GM03348 (cell line): ENCODE data around the gene ACOT7.
A peak's percentile ranks its signal among the peaks of the same experiment; 100 is the strongest.

Experiments used
- DNase-seq: peaks from one replicate; pipeline ENCODE4 v3.0.0; 2012; ENCODE audit warnings: low spot score

The ACOT7 gene

DNA sequence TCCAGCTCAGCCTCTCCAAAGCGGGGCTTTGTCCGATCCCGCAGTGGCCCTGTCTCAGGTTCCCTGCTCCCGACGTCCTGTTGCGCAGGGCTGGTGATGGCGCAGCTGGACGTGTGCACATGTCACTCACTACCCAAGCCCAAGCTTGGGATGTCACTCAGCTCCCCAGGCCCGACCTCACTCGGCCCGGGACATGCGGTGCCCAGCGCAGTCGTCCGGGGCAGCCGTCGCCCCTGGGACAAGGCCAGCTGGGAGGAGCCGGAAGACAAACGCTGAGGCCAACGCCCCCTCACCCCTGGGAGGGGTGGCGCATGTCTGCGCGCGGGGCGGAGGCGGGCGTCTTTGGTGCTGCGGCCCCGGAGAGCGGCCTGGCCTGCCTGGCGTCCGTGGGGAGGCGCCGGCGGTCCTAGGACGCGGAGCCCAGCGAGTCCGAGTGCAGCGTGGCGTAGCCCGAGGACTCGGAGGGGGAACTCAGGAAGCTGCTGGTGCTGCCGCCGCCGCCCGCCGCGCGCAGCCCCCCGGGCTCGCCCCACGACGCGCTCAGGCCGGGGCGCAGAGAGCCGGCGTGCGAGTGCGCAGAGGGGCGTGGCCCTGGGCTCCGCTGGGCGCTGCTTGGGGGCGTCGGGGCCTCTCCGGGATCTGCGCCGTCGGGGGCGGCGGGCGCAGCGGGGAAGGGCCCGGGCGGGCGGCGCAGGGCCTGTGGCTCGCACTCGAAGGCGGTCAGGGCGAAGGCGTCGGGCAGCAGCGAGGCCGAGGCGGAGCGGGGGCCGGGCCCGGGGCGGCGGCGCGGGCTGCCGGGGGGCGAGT lies 144.4 kb downstream of the ACOT7 start:
- DNase-seq = peak; percentile 12

- DNase-seq = no peak
Measured at GRCh38 chr1:6248161-6248776, 145.3 kb downstream of the ACOT7 start.

- no peak for DNase-seq
Measured at GRCh38 chr1:6247651-6248050, 145.9 kb downstream of the ACOT7 start.

DNA sequence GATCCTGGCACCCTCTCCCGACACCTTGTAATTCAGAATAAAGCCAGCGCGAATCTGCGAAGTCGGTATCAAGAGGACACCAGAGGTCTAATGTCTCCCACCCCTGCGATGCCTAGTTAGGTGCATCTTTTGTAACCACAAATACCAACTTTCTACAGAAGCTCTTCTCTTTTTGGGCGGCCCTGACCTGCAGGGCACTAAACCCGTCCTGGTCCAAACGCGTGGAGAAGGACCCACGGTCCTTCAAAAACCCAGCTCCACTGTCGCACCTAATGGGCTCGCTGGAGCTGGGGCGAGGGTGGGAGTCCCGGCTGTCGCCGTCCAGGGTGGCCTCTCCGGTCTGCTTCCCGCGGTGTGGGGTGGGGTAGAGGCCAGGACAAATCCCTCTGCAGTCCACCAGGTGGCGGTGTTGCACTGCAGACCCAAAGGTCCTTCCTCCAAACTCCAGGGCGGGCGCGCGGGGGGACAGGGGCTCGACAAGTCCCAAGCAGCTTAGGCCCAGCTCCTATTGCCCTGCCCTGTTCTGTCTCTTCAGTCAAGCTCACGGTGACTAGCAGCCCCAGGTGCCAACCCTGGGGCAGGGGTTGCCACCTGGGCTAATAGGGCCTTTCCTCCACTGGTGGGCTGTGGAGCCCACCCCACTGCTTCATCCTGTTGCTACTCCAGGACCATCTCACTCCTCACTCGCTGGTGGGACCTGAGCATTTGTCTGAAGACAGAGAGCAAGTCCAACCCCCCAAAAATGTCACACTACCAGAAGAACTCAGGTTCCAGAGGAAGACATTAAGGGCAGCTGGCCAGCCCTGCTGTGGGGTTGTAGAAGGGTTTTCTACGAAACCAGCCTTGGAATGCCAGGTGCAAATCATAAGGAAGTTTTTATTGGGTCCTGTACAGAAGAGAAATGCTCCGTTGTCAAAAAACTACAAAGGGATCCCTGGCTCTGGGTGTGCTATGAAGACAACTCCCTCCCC lies 146.8 kb downstream of the ACOT7 start:
- peak; percentile 90 for DNase-seq

DNA sequence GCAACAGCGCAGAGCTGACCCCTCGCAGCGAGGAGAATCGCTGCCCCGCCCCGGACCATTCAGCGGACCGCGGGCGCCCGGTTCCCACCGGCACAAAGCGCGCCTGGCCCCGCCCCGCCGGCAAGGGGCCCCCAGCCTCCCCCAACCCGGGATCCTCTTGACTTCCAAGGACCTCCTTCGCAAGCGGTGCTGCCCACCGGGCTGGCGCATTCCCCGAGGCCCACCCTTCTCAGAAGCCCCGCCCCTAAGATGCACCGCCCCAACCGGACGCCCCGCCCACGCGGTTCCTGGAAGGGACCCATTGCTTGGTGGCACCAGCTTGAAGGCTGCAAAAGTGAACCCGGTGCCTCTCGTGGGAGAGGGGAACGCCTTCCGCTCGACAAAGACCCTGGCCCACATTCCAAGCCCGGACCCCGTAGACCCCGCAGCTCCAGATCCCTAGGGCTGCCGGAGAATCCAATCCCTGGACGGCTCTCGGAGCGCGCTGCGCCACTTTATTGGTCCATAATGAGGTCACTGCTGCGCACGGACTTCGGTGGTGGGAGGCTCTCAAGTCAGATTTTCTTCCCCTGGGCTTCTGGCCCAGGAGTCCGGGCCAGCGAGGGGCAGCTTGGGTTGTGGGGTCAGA lies 147.6 kb downstream of the ACOT7 start:
- DNase-seq = peak; percentile 45

GRCh38 chr1:6245086-6245868 lies 148.3 kb downstream of the ACOT7 start:
- DNase-seq = peak; percentile 94

DNA sequence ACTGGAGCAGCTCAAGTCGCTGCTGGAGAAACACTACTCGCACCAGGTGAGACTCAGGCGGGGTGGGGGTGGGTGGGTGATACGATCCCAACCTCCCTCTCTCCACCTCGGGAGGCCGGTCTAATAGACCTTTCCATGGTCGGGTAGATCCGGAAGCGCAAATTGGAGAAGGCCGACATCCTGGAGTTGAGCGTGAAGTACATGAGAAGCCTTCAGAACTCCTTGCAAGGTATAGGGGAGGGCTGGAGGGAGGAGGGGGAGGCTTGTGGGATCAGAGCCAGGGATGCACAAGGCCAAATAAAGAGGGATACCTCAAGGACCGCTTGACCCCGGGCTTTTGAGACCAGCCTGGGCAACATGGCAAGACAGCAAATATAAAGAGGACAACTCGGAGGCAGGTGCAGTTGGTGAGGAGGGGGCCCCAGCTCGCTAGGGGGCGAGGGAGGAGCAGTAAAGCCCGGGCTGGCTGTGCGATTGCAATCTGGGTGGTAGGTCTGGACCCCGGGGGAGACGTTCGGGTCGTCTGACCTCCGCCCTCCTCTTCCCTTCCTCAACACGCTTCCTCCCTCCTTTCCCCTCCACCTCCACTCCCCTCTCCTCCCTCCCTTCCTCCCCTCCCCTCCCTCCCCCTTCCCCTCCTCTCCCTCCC lies 149.0 kb downstream of the ACOT7 start:
- no peak for DNase-seq

DNA sequence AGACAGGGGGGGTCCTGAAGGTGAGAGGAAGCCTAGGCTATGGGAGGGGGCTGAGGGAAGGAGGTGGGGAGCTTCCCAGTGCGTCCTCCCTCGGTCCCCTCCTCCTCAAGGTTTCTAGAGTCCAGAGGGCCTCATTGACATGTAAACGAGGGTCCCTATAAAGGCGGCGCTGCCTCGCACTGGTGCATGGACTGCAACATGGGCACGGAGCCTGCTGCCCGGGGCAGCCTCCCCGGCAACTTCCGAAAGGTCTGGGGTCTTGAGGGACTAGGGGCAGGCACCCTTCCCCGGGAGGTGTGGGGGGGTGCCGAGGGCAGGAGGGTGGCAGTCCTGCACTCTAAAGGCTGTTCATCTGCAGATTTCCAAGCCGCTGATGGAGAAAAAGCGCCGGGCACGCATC lies 149.6 kb downstream of the ACOT7 start, which contains the start of gene HES3:
HES3 (plus strand) TSS at position 187 of the 400 bp plus-strand sequence; CDS start at position 374, 187 bp downstream.
- no peak for DNase-seq

DNA sequence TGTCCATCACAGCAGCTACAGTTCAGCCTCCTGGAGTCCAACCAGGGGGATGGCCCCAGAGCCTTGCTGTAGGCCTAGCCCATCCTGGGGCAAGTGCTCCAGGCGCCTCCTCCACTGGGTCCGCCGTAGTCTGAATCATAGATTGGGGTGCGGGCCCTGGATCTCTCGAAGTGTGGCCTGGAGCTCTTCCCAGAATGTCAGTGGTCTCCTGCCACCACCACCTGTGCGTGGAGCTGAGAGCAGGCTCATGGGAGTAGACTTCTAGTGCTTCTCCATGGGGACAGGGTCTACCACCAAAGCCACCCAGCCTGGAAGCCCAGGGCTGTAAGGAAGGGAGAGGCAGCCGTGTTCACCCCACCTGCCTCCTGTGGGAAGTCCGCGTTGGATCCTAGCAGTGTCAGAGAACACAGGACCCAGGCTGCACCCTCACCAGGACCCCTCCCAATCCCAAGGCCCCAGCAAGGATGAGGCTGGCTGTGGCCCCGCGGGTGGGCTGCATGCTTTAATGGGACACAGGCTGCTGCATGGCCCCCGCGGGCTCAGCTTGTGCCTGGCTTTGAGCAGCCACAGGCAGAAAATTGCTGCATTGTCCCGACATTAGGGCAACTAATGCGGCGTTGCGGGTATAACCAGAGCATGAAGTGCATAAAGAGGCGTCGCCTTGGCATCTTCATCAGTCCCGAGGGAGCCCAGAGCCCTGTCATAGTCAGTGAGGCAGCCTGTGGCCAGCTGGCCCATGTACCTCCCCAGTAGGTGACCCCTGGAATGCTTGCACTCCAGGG lies 150.3 kb downstream of the ACOT7 start:
- no peak for DNase-seq

DNA sequence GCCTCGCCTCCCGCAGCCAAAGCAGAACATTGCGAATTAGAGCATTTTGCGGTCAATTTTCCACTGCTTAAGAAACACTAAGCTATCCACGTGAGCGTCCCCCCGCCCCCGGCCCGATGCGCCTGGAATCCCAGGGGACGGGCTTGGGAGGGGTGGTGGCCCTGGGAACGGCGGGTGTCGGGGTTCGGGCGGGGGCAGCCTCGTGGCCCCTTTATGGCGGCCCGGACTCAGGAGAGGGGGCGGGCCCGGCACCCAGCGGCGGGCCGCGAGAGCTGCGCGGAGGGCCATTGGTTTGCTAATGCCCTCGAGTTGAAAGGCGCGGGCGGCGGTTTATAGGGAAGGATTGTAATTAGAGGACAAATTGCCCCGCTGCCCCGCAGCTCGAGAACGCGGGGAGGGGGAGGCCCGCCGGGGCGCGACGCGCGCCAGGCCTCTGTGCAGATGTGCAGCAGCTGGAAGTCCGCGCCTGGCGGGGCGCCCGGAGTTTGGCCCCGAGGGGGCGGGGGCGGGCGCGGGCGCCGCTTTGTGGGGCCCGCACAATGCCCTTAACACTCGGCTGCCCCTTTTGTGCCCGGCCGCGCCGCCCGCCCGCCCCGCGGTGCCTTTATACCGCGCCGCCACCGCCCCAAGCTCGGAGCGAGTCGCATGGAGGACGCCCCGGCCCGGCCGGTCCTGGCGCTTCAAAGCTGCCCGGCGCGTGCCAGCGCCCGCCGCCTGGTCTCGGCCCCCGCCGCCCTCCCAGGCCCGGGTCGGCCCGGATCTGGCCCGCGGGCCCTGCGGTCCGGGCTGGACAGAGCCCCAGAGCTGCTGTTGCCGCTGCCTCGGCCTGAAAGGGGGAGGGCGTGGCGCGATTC lies 151.5 kb downstream of the ACOT7 start:
- DNase-seq = peak; percentile 53

- no peak for DNase-seq
Measured at GRCh38 chr1:6241107-6241886, 152.3 kb downstream of the ACOT7 start.

GRCh38 chr1:6239950-6240768 lies 153.4 kb downstream of the ACOT7 start:
- peak; percentile 66 for DNase-seq

- DNase-seq = no peak
Measured at GRCh38 chr1:6239213-6239752, 154.3 kb downstream of the ACOT7 start.

DNA sequence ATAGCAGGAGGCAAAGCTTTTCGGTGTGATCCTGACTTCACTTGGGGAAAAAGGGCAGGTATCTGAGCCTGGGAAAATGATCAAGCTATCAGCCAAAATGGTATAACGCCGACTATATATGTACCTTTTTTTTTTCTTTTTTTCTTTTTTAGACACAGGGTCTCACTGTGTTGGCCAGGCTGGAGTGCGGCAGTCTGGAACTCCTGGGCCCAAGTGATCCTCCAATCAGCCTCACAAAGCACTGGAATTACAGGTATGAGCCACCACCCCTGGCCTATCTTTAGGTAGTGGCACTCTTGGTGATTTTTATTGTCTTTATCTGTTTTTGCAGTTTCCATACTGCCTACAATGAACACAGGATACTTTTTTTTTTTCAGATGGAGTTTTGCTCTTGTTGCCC lies 156.5 kb downstream of the ACOT7 start:
- DNase-seq = no peak

GRCh38 chr1:6235296-6235677 lies 158.3 kb downstream of the ACOT7 start:
- no peak for DNase-seq

DNA sequence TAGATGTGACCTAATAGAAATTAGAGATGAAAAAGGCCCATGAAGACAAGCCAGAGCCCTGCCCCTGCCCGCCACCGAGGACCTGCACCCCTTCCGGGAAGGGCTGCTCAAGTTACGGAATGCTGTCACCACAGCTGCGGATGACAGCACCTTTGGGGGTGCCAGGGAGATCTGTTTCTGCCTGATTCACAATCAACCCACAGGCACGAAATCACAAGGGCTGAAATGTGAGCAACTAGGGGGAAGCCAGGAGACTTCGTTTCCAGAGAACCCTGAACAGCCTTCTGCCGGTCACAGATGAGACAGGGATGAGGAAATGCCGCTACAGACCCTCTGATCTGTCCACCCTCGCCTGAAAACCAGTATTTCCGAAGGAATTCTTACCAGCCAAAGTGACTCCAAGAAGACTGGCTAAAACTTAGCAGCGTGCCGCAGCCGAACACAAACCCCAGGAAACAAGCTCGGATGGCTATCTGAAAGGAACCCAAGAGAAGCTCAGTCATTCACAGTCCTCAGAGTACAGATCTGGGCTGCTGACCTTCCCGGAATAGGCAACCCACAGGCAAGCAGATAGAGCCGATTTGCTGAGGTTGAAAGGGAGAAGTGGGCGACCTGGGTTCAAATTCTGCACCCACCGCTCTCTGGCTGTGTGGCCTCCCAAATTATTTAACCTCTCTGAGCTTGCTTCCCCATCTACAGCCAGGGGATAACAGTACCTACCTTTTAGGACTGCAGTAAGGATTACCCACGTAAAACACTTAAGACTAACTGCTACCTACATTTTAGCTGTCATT lies 158.9 kb downstream of the ACOT7 start:
- DNase-seq = peak; percentile 55
